MM.1S (cell line): ENCODE measurements around the gene ANKRD44.

Source experiments
- DNase-seq: peaks from one replicate; pipeline ENCODE4 v3.0.0-alpha.2; 2015
- H2AFZ ChIP-seq: fragments of 300-600 bp; sonication (generic); 2 replicates; pipeline ENCODE4 v1.6.0; 2016; ENCODE audit warnings: antibody characterized with exemption, low read length
- H3F3A ChIP-seq: fragments of 300-600 bp; sonication (generic); 2 replicates; pipeline ENCODE4 v1.6.1; 2016; ENCODE audit warnings: mild to moderate bottlenecking, antibody characterized with exemption, low read length, moderate library complexity, mixed read lengths; ENCODE audit not compliant: insufficient read depth
- H3K27ac ChIP-seq: fragments of 300-600 bp; sonication (generic); 2 replicates; pipeline ENCODE4 v1.5.1; 2016; ENCODE audit warnings: mild to moderate bottlenecking, low read length
- H3K27me3 ChIP-seq: fragments of 300-600 bp; sonication (generic); replicated peaks from 2 replicates; pipeline ENCODE4 v1.6.0; 2016; ENCODE audit warnings: low read length; ENCODE audit not compliant: insufficient read depth
- H3K36me3 ChIP-seq: fragments of 300-600 bp; sonication (generic); replicated peaks from 2 replicates; pipeline ENCODE4 v1.6.1; 2016; ENCODE audit warnings: mild to moderate bottlenecking, low read length, mixed read lengths; ENCODE audit not compliant: insufficient read depth
- H3K4me1 ChIP-seq: fragments of 300-600 bp; sonication (generic); 2 replicates; pipeline ENCODE4 v1.6.1; 2016; ENCODE audit warnings: low read length, mixed read lengths
- H3K4me2 ChIP-seq: fragments of 300-600 bp; sonication (generic); 2 replicates; pipeline ENCODE4 v1.6.0; 2016; ENCODE audit warnings: low read depth, low read length
- H3K4me3 ChIP-seq: fragments of 300-600 bp; sonication (generic); 2 replicates; pipeline ENCODE4 v1.5.1; 2016; ENCODE audit warnings: low read length, mixed read lengths
- H3K79me2 ChIP-seq: fragments of 300-600 bp; sonication (generic); 2 replicates; pipeline ENCODE4 v1.6.1; 2016; ENCODE audit warnings: mixed run types, low read length, mixed read lengths
- H3K9ac ChIP-seq: fragments of 300-600 bp; sonication (generic); 2 replicates; pipeline ENCODE4 v1.6.1; 2016; ENCODE audit warnings: low read length, mixed read lengths
- H3K9me2 ChIP-seq: fragments of 300-600 bp; sonication (generic); replicated peaks from 2 replicates; pipeline ENCODE4 v1.6.1; 2016; ENCODE audit warnings: mild to moderate bottlenecking, low read length, mixed read lengths; ENCODE audit not compliant: insufficient read depth
- H3K9me3 ChIP-seq: fragments of 300-600 bp; sonication (generic); replicated peaks from 2 replicates; pipeline ENCODE4 v1.6.1; 2016; ENCODE audit warnings: mild to moderate bottlenecking, low read length, mixed read lengths; ENCODE audit not compliant: insufficient read depth
- H4K20me1 ChIP-seq: fragments of 300-600 bp; sonication (generic); 2 replicates; pipeline ENCODE4 v1.6.1; 2016; ENCODE audit warnings: mild to moderate bottlenecking, low read length, moderate library complexity, mixed read lengths; ENCODE audit not compliant: insufficient read depth
- EZH2 ChIP-seq: fragments of 300-600 bp; sonication (generic); optimal IDR thresholded peaks from 2 replicates; pipeline ENCODE3; 2017; ENCODE audit warnings: low read depth, mild to moderate bottlenecking, antibody characterized with exemption, low read length, mixed read lengths
- EZH2phosphoT487 ChIP-seq: fragments of 300-600 bp; sonication (generic); IDR thresholded peaks from 2 replicates; pipeline ENCODE4 v1.6.1; 2018; ENCODE audit warnings: antibody characterized with exemption, low read length
- TF ChIP-seq, protein P1 (sequence below): fragments of 300-600 bp; sonication (generic); IDR thresholded peaks from 2 replicates; pipeline ENCODE4 v1.5.1; 2016; ENCODE audit warnings: antibody characterized with exemption, low read length, mixed read lengths

ANKRD44 gene

DNA sequence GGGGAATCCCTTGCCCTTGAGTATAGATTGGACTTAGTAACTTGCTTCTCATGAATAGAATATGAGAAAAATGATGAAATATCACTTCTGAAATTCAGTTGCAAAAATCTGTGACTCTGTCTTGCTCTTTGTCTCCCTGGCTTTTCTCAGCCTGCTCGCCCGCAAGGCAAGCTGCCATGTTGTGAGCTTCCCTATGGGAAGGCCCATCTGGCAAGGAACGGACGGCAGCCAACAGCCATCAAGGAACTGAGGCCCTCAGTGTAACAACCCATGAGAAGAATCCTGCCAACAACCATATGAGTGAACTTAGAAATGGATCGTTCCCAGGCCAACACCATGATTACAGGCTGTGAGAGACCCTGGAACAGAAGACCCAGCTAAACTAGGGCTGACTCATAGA is 325.7 kb downstream of the ANKRD44 start:
- Histone ChIP-seq H3K79me2 (no peaks in the 10 kb centered on the region), H3K4me3 (no peak overlapping the region)

GRCh38 chr2:196983934-196984333 is 326.6 kb downstream of the ANKRD44 start:
- Histone ChIP-seq H3K4me3 (no peak overlapping the region), H3F3A (no peaks in the 10 kb centered on the region), H2AFZ (no peak overlapping the region), H3K9me2 (no peaks in the 10 kb centered on the region), H3K4me2 (no peak overlapping the region), H3K9me3 (no peaks in the 10 kb centered on the region), H3K4me1 (peaks cover 11% of the 10 kb centered on the region), H4K20me1 (no peaks in the 10 kb centered on the region), H3K36me3 (no peaks in the 10 kb centered on the region), H3K27ac (no peak overlapping the region), H3K79me2 (no peaks in the 10 kb centered on the region), H3K9ac (no peak overlapping the region), H3K27me3 (no peaks in the 10 kb centered on the region)
- no peak for DNase-seq
- TF ChIP-seq EZH2 (no peak), EZH2phosphoT487 (no peak)
- TF ChIP-seq, protein P1, sequence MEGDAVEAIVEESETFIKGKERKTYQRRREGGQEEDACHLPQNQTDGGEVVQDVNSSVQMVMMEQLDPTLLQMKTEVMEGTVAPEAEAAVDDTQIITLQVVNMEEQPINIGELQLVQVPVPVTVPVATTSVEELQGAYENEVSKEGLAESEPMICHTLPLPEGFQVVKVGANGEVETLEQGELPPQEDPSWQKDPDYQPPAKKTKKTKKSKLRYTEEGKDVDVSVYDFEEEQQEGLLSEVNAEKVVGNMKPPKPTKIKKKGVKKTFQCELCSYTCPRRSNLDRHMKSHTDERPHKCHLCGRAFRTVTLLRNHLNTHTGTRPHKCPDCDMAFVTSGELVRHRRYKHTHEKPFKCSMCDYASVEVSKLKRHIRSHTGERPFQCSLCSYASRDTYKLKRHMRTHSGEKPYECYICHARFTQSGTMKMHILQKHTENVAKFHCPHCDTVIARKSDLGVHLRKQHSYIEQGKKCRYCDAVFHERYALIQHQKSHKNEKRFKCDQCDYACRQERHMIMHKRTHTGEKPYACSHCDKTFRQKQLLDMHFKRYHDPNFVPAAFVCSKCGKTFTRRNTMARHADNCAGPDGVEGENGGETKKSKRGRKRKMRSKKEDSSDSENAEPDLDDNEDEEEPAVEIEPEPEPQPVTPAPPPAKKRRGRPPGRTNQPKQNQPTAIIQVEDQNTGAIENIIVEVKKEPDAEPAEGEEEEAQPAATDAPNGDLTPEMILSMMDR = no peak

More for the DNA sequence above, 325.7 kb downstream of the ANKRD44 start:
- Histone ChIP-seq H3K27ac (no peak overlapping the region), H4K20me1 (no peaks in the 10 kb centered on the region), H2AFZ (no peak overlapping the region), H3K9me3 (no peaks in the 10 kb centered on the region), H3K4me2 (no peak overlapping the region), H3F3A (no peaks in the 10 kb centered on the region), H3K9me2 (no peaks in the 10 kb centered on the region), H3K9ac (no peak overlapping the region), H3K4me1 (peaks cover 11% of the 10 kb centered on the region), H3K36me3 (no peaks in the 10 kb centered on the region), H3K27me3 (no peaks in the 10 kb centered on the region)
- no peak for DNase-seq
- TF ChIP-seq, protein P1 = no peak
- no peak for TF ChIP-seq EZH2
- no peak for TF ChIP-seq EZH2phosphoT487

- Histone ChIP-seq H4K20me1 (no peaks in the 10 kb centered on the region), H3K9ac (no peak overlapping the region), H3K79me2 (no peaks in the 10 kb centered on the region), H3K36me3 (no peaks in the 10 kb centered on the region), H3K27ac (no peak overlapping the region), H3K4me1 (no peaks in the 10 kb centered on the region), H3K4me3 (no peak overlapping the region), H3F3A (no peaks in the 10 kb centered on the region), H2AFZ (no peak overlapping the region), H3K9me2 (no peaks in the 10 kb centered on the region), H3K27me3 (no peaks in the 10 kb centered on the region), H3K9me3 (no peaks in the 10 kb centered on the region), H3K4me2 (no peak overlapping the region)
- TF ChIP-seq, protein P1 = no peak
- TF ChIP-seq EZH2phosphoT487 (no peak), EZH2 (no peak)
- DNase-seq = no peak
These were observed 330.1 kb downstream of the ANKRD44 start for GRCh38 chr2:196980473-196980872.
